Coronary artery (tissue), 2 donors: Measurements from ENCODE around the gene ALG8.
"Not testable (repeated sequence)": the region's sequence is repeated elsewhere in the genome, so short reads cannot be mapped to it uniquely, and the experiment has no call there.

Experiments
- DNase-seq: peaks from one replicate; pipeline ENCODE4 v3.0.0-alpha.2; 2017; ENCODE audit warnings: low spot score
- H3K27ac ChIP-seq, 2 donors: fragments of 200-600 bp; sonication (generic); one replicate each; pipeline ENCODE4 v1.5.1; 2016 to 2019
- H3K4me3 ChIP-seq: fragments of 200-600 bp; sonication (generic); 2 replicates; pipeline ENCODE4 v1.5.1; 2016; ENCODE audit warnings: mild to moderate bottlenecking, moderate library complexity
- CTCF ChIP-seq: fragments of 200-600 bp; sonication (generic); IDR thresholded peaks from one replicate; pipeline ENCODE4 v1.5.1; 2019; ENCODE audit warnings: antibody characterized with exemption

Gene ALG8

GRCh38 chr11:78079232-78080083, 60.0 kb downstream of the ALG8 start, which contains the start of gene NDUFC2:
NDUFC2 (minus strand) TSS chr11:78079862; CDS start chr11:78079744, 118 bp downstream.
- H3K27ac ChIP-seq = peak within 1 kb of the TSS; percentile 61 to 78
- TF ChIP-seq CTCF = no peak
- peak within 1 kb of the TSS; percentile 84 for H3K4me3 ChIP-seq
- DNase-seq = peak; percentile 89

DNA sequence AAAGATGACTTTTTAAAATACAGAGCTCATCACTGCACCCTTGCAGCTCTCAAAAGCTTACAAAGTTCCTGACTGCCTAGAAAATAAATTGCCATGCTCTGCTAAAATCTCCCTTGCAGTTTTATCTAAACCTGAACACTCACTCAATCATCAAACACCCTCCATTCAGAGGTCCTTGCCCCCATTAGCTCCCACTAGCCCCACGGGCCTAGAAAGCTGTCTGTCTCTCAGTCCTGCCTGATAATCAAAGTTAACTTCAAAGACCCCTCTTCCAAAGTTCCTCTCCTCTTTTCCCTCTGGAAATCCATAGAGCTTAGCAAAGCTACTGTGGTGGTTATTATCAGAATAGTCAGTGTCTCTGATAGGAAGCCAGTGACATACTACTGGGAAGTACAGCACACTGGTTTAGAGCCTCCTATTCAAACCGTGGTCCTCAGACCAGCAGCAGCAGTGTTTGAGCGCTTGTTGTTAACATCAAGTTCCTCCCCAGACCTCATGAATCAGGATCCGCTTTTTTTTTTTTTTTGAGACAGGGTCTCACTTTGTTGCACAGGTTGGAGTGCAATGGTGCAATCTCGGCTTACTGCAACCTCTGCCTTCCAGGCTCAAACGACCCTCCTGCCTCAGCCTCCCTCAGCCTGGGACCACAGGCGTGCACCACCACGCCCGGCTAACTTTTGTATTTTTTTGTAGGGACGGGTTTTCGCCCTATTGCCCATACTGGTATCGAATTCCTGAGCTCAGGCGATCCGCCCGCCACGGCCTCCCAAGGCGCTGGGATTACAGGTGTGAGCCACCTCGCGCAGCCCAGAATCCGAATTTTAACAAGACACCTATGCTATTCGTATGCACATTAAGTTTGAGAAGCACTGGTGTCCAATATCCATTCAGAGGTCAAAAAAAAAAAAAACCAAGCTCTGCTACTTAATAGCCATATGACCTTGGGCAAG, 60.9 kb downstream of the ALG8 start:
- no peak for DNase-seq
- TF ChIP-seq CTCF = no peak
- Histone ChIP-seq H3K27ac (peak overlapping the region in 1 of 2 donors; percentile 61), H3K4me3 (peak overlapping the region; percentile 84)

DNA sequence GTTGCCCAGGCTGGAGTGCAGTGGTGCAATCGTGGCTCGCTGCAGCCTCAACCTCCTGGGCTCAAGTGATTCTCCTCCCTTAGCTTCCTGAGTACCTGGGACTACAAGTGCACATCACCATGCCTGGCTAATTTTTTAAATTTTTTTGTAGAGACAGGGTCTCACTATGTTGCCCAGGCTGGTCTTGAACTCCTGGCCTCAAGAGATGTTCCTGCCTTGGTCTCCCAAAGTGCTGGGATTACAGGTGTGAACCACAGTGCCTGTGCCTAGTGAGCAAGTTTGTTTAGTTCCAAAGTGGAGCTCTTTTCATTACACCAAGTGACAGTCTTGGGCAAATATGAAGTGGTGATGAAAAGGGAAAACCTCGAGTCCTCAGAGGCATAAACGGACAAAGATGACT, 61.8 kb downstream of the ALG8 start:
- H3K27ac ChIP-seq = not testable (repeated sequence)
- peak overlapping the region; percentile 84 for H3K4me3 ChIP-seq

GRCh38 chr11:78076733-78077403, 62.6 kb downstream of the ALG8 start:
- peak overlapping the region; percentile 34 for H3K4me3 ChIP-seq
- no peak for TF ChIP-seq CTCF
- DNase-seq = no peak
- no peak overlapping the region for H3K27ac ChIP-seq

More for the DNA sequence above, 61.8 kb downstream of the ALG8 start:
- not testable (repeated sequence) for DNase-seq

DNA sequence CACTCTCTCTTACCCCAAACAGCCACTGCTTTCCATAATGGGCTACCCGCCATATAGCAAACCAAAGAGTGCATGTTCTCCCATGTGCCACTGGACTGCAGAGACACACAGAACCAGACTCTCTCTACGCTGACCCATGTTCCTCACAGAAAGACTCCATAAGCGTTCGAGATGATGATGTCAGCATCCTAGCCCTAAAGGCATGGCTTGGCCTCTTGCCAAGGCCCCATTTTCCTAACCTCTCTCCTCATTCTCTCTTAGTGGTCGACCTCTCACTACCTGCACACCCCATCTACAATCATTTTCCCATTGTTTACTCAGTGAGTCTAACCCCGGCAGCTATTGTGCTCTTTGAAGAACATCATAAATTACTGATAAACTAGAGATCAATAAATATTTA, 64.7 kb downstream of the ALG8 start:
- no peak for TF ChIP-seq CTCF
- no peak overlapping the region for H3K27ac ChIP-seq
- no peak for DNase-seq
- no peak overlapping the region for H3K4me3 ChIP-seq

DNA sequence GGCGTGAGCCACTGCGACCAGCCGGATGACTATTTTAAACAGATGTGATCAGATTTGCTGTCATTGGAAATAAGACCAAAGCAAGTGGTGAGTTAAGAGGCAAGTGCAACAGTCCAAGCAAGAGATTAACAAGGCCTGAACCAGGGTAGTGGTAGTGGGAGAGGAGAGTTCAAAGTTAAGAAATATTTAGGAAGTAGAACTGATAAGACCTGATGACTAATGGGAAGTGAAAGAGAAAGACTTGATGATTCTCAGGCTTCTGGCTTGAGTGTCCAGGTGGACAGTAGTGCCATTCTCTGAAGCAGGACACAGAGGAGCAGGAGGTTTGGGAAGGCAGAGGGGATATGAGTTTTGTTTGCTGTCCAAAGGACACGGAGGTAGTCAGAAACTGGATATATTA, 67.0 kb downstream of the ALG8 start:
- DNase-seq = no peak
- Histone ChIP-seq H3K27ac (no peak overlapping the region), H3K4me3 (no peak overlapping the region)
- TF ChIP-seq CTCF = no peak

DNA sequence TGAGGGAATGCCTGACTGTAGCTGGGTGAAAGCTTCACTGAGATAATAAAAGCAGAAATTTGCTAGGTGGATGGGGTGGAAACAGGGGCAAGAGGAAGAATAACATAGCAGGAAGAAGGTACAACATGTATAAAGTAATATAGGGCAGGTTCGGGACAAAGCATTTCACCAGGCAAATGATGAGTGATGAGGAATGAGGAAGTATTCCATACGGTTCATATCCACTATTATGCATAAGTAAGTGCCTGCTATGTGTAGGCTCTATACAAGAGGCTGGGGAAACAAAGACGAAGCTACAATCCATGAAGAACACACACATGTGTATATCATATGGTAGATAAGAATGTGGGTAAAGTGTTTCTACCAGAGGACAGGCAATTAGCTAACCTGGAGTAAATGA, 67.7 kb downstream of the ALG8 start:
- no peak overlapping the region for H3K4me3 ChIP-seq
- DNase-seq = no peak
- TF ChIP-seq CTCF = no peak
- H3K27ac ChIP-seq = no peak overlapping the region
